B cell (primary cell): ENCODE results near the gene PAX6.

Experiments
- CTCF ChIP-seq: fragments of 200-600 bp; IDR thresholded peaks from one replicate; pipeline ENCODE4 v1.8.0; 2022; ENCODE audit warnings: antibody characterized with exemption, mild to moderate bottlenecking
- EZH2 ChIP-seq: IDR thresholded peaks from 2 replicates; pipeline ENCODE4 v1.6.1; 2012; ENCODE audit warnings: borderline replicate concordance, low read depth, mild to moderate bottlenecking, moderate library complexity, low read length; ENCODE audit not compliant: insufficient read depth, poor library complexity, severe bottlenecking

- no peak for TF ChIP-seq CTCF
- TF ChIP-seq EZH2: no peak
Observed at GRCh38 chr11:31761636-31762035, 49.5 kb downstream of the PAX6 start.
